CMK (cell line): ENCODE measurements around the gene CKAP2L.
A peak's percentile ranks its signal among the peaks of the same experiment; 100 is the strongest.

Source experiments
- DNase-seq: peaks from one replicate; pipeline ENCODE4 v3.0.0-alpha.2; 2010; ENCODE audit warnings: low read depth

The CKAP2L gene

DNA sequence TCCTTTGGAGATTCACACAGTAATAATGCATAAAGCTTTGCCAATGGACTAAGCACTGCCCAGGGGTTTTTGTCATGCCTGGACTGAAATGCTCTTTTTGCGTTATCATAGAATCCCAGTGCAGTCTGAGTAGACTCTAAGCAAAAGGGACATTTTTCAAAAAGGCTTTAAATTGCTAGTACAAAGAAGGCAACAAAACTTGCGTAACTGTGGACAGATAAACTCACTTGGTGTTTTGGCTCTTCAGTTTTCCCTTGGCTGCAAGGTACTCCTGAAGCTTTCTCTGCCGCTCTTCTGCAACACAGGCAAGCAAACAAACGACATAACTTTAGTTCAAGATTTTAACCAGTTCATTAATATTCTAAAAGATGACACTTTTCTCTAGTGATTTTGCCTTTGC, 2.1 kb downstream of the CKAP2L start:
- no peak for DNase-seq

DNA sequence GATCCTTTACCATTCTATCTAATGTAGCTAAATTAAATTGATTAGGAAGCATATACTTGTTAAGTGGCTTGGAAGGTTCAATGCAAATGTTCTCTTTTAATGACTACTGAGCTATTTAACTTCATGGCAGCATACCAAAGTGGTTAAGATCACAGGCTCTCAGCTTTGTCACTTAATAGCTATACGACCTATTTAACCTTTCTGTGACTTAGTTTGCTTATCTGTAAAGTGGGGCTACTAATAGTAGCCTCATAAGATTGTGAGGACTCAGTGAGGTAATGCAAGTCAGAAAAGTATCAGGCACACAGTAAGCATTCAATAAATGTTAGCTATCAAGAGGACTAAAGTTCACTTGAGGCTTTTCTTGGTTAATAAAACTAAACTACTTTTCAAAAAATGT, 4.3 kb downstream of the CKAP2L start:
- no peak for DNase-seq

DNA sequence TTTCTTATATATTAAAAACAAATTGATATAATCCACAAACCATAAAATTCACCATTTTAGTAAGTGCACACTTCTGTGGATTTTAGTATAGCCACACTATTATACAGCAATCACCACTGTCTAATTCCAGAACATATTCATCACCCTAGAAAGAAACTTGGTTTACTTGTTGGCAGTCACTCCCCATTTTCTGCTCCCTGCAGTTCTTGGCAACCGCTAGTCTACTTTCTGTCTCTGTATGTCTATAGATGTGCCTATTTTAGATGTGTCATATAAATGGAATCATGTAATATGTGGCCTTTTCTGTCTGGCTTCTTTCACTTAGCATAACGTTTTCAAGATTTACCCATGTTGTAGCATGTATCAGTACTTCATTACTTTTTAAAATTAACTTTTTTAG, 5.7 kb downstream of the CKAP2L start:
- no peak for DNase-seq

DNA sequence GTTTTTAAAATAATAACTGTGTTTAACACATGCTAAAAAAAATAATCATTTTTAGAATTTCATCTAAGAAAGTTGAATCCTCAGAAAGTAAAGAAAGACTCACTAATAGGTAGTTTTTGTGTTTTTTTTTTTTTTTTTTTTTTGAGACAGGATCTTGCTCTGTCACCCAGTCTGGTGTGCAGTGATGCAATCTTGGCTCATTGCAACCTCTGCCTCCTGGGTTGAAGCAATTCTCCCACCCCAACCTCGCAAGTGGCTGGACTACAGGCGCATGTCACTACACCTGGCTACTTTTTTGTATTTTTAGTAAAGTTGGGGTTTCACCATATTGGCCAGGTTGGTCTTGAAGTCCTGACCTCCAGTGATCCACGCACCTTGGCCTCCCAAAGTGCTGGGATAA, 7.1 kb downstream of the CKAP2L start:
- DNase-seq: no peak

DNA sequence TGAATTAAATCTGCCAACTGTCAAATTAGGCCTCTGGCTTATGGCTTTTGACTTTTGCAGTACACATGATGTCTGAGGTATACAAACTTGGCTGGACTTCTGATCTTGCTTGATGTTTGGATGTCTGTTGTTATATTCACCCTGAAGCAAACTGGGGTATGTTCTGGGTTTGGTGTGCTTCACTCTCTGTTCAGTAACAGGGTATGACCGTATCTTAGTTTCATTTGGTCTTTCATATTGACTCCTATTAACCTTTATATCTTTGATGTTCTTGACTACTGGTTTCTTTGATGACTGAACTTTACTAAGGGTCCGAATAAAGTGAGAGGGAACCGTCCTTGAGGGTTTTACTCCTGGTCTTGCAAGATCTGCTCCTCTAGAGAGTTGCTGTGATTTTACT, 8.2 kb downstream of the CKAP2L start:
- no peak for DNase-seq

DNA sequence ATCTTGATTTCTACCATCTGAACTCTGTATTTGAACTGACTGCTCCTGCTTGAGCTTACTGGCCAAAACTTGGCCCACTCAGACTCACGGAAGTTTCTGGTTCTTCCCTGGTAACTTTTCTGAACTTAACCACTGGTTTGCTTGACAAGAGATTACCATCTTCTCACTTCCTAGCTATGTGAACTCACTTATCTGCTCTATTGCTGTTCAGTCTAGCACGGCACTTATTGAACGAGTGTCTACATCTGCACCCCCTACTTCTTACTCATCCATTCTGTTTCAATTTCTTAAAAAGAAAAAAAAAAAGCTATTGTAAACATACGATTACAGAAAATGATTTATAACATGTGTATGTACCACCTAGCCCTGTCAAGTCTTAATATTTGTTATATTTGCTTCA, 9.0 kb downstream of the CKAP2L start:
- no peak for DNase-seq

DNA sequence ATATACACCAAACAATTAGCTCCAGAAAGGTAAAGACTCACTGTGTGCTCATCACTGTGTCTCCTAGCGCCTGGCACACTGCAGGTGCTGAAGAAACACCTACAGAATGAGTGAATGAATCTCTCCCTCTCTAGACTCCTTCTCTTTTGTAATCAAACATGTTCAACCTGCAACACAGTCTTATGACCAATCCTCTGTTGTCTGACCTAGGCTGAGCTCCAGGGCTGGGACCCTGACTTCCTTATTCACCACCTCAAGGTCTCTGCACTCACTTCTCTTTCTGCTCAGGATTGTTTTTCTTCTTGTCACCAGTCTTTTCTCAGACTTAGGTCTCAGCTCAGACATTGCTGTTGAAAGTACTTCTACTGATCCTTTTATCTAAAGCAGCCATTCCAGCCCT, 9.8 kb downstream of the CKAP2L start:
- no peak for DNase-seq

DNA sequence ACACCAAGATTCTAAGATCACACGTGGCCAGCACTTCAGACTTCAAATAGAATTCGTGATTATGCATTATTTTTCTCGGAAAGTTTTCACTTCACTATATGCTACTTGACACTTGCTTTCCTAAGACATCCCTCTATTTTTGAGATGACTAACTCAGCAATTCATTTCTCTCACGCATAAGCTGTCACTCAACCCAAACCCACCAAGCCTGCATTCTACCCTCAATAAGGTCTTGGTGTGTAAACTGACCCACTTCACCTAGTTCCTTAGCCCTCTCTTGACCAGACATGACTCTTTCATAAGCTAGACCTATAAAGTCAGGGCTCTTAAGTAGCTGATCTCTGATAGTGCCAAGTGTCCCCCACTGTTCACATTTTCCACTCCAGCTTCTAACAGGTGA, 11.7 kb downstream of the CKAP2L start:
- no peak for DNase-seq

DNA sequence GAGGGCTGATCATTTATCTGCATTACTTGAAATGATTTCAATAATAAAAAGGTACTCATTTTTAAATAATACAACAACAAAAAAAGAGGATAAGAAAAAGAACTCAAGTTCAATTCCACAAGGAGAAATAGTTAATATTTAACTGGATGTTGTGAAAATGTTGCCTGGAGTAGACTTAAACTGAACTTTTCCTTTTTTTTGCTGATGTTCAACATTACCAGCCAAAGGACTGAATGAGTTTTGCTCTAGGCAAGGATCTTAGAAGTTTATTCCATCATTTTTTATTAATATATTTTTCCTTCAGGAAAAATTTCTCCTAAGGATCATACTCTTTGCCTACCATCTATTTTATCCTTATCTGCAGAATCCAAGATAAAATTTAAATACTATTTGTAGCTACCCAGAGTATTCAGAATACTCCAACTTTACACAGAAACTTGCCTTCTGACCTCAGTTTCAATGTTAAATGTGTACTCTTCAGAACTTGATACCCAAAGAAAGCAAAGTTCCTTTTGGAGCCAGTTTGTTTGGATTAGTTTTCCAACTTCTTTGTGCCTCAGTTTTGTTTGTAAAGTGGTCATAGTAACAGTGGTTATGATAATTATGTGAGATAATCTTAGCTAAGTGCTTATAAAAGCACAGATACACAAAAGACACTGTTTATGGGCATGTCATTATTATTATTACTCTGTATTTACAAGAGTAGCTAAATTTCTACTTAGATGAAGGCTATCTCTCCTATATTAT, 12.8 kb downstream of the CKAP2L start:
- DNase-seq: no peak

DNA sequence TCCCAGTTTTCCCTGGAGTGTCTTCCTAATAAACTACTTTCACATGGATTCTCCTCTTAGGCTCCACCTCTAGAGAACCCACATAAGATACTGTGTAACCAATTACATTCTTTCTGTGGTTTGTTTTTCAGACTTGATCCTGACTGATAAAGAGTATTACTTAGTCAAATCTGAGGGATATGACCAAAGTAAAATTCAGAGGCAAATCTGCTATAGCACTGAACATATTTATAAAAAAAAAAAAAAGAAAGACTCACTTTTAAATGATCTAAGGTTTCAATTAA, 13.9 kb downstream of the CKAP2L start:
- no peak for DNase-seq

DNA sequence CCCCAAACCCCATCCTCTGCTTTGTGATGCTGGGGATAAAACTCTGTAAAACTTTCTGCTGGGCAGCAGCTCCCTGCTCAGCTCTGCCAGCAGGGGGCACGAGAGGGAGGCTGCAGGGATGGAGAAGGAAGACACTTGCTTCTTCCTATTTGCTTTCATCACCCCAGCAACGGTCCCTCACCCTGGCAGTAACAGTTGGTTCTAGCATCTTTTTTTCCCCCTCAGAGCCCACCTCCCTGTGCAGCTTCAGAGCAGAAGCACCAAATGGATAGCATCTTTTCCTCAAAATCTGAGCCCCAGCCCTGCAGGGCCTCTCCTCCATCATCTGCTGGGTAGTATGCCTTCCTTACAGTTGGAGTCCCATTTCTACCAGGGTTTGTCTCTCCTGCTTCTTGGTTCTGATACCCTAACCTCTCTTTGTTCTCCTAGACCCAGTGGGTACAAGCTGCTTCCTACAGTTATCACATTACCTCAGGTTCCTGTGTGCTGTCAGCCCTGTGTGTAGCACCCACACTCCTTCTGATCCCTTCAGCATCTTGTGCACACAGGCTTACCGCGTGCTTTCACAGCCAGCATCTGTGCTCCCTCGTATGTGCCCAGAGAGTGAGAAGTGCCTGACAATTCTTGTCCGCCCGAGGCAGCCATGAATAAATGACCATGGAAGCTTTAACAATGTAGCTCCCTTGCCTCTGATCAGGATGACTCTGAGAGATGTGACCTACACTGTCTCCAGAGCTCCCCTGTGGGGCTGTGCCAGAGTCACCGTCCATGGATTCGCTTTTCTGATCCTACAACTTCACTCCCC, 14.5 kb downstream of the CKAP2L start:
- DNase-seq: no peak

DNA sequence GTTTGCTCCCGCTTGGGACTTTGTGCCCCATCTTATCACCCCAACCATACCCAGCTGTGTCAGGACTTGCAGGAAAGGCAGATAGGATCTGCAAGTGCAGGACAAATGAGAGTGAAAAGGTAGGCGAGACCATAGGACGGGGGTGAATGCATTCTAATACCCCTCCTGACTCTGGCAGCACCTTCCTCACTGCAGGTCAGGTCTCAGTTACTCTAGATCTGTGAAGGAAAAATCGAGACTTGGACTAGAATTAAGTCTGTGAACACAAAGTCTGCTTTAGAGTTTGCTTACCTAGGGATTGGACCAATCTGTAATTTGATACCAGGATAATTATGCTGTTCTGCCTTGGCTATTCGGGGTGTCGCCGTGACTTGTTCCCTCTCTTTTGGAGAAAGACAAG, 23.9 kb downstream of the CKAP2L start:
- DNase-seq: no peak

DNA sequence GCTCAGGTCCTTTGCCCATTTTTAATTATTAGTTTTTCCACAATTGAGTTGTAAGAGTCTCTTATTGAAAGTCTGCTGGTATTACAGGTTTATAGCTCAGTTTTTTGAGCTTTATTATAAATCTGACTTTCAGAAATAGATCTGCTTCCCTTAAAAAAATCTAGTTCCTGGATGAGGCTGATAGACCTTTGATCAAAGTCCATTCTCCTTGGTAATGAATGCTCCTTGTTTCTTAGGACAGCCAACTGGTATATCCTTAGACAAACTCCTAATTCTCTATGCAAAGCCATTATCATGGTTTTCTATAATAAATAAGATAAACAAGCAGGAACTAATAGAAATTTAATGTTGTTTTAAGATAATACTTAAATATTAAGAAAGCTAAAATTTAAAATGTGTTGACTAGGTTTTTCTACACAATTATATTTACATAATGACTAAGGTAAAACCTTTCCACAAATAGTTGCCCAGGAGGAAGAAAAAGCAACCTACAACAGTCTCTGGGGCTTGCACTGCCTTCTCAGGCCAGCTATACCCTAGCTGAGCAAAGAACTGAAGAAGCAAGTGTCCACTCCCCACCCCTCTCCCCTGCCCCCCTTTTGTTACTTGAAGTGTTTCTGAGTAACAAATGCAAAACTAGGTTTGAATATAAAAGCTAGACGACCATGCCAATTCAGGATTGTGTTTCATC, 26.7 kb downstream of the CKAP2L start:
- no peak for DNase-seq

DNA sequence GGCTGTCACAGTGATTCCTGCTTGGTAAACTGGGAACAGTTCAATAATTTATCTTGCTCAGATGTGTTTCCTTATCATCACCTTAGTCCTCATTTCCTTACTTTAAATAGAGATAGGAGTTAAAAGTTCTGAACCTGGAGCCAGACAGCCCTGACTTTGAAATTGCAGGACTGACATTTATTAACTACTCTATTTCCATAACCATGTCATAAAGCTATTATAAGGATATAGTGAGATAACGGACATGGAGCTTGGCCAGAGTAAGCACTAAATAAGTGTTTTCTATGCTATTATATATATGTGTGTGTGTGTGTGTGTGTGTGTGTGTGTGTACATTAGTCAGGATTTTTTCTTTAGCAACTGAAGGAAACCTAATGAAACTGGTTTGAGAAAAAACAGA, 30.5 kb downstream of the CKAP2L start:
- DNase-seq: no peak

DNA sequence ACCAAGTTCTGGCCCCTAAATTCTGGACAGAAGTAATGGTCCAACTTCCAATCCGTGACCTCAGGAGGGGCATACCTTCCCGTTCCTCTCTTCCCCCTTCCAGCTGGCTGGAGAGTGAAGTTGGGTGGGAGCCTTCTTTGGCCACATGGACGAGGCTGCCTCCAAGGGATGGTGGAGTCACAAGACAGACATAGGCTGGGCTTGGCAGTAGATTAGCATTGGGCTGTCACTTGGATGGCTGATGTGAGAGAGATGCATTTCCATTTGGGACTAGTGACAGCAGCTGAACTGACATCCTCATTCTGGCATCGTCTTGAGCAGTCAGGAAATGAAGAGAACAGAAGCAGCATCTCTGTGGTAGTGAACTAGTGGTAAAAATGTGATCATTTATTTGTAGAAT, 31.0 kb downstream of the CKAP2L start:
- no peak for DNase-seq

DNA sequence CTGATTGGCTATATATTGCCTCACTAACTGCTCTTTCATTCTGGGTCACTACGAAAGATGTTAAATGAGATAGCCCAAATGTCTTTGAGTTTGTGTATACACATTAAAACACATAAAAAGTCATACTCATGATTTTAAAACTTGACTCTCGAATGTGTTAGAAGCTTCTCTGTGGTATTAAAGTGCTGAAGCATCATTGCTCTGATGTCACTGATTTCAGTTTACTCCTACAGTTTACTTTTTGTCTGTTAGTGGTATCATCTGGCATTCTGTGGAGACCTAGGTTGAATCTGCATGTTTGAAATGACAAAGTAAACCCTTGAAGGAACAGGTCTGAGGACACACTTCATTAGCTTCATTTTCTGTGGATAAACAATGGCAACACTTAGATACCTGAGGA, 32.9 kb downstream of the CKAP2L start:
- no peak for DNase-seq

DNA sequence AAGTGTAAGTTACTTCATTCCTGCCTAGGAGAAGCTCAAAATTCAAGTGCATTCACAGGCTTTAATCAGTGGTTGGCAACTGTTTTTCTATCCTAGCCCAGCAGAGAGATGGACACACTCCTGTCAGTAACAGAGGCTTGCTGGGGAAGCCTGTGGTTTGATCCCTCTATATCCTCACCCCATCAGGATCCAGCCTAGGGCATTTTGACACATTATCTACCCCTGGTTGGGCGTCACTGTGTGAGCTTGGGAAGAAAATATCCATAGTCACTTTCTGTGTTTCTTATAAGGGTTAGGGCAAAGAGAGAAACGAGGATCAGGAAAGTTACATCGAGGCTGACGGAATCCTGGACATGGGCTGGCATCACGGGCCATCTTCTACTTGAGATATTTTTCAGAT, 33.6 kb downstream of the CKAP2L start:
- no peak for DNase-seq

DNA sequence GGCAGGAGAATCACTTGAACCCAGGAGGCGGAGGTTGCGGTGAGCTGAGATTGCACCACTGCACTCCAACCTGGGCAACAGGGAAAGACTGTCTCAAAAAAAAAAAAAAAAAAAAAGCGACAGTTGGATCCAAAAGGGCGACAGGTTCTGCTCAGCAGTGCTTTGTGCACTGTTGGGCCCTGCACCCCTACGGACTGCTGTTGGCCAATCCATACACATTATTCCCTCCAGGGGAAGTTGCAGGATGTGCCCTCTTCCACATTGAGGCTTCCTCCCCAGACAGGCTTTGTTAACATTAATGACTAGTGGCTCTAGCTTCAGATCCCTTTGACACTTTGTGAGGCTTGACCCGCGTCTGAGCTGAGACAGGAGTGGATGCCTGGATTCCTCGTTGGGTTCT, 34.2 kb downstream of the CKAP2L start:
- DNase-seq: no peak

DNA sequence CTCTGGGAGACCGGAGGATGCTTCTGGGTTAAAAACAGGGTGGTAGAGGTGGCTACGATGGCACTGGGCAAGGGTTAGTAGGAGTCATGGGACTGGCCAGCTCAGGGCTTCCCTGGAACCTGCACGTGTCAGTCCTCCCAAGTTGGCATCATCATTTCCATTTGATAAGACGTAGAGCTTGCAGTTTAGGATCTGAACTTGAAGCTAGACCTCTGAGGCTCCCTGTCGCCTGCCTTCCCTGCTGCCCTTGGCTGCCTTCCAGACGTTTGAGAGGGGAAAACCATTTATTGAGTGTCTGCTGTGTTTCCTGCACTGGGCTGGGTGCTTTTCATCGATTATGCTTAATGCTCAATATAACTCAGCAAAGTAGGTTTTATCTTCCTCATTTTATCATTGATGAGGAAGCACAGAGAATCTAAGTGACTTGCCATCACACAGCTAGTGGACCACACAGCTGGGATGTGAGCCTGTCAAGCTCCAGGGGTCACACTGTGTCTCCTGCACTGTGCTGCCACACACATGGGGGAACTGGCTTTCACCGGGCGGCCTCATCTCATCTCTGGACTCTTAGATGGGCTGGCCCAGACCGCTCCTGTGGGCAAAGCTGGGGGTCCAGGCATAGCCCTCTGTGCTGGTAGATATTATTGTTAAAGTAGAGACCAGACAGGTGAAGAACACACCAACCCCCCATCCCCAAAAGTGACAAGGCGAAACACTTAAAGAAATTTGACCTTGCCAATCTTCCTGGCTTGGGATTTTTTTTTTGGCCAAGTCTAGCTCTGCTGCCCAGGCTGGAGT, 35.8 kb downstream of the CKAP2L start:
- no peak for DNase-seq

DNA sequence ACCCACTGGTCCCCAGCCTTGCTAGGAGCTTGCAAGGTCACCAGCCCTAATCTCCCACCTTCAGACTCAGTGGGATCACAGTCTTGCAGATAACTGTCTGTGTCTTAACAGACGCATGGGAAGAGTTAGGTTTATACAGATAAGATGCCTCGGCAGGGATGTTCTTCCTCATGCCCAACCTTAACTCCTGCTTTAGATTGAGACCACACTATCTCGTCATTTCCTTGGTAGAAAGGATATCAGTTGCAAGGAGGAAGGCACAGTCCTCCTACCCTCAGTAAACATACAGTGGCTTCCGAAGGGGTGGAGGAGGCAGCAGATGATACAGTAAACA, 36.4 kb downstream of the CKAP2L start:
- DNase-seq: peak; percentile 80

DNA sequence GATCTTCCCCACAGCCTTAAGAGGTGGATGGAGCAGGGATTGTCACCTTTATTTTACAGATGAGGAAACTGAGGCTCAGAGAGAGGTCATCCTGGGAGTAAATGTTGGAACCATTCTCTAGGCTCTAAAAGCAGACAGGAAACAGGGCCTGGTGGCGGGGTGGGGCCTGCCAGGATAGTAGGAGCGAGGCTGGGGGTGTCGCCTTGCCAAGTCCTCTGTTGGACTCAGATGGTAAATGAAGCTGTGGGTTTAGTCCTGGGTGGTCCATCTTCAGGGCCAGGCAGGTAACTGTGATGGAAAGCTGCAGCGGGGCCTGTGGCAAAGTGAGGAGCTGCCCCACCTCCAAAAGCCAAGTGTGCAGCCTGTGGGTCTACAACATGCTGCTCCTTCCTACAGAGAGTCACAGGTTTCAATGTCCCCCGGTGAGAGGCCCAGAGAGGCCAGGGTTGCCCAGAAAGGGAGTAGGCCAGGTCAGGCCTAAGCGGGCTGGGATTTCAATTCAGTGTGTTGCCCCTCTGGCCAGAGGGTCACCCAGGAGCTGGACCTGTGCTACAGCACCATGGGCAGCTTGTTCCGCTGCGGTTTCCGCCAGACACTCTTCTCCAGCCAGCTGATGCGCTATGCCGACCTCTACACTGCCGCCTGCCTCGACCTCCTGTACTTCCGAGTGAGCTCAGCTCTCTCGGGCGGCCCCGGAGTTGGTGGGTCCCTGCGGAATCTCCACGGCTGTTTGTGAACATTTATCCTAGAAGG, 37.0 kb downstream of the CKAP2L start:
- no peak for DNase-seq
